Fibroblast of the aortic adventitia (primary cell): ENCODE data around the gene IFNAR1. TPM values are rescaled to one million over a fixed set of nuclear protein-coding genes. Genes with fewer than 3 reads are reported as not detected.
"Not testable (repeated sequence)": the region's sequence is repeated elsewhere in the genome, so short reads cannot be mapped to it uniquely, and the experiment has no call there.

ENCODE experiments used
- DNase-seq: peaks from one replicate; pipeline ENCODE4 v3.0.0-alpha.2; 2010; ENCODE audit warnings: low read depth
- H3K4me3 ChIP-seq: 2 replicates; pipeline ENCODE4 v1.5.1; 2011; ENCODE audit warnings: low read depth, mild to moderate bottlenecking, control low read depth, low read length, moderate library complexity
- CTCF ChIP-seq: IDR thresholded peaks from 2 replicates; pipeline ENCODE4 v1.5.1; 2011; ENCODE audit warnings: mild to moderate bottlenecking, low read length, control low read depth, inconsistent platforms; ENCODE audit not compliant: insufficient read depth
- total RNA-seq: library from RNA; depleted of rRNA; stranded (reverse); fragments of >200 nt; gene quantifications from 2 replicates; pipeline ENCODE4 v1.2.3, GENCODE V29; 2012; ENCODE audit warnings: low replicate concordance

IFNAR1 gene
- total RNA-seq, 1 donor = 39.3 TPM

- no peak overlapping the region for H3K4me3 ChIP-seq
- DNase-seq = no peak
- TF ChIP-seq CTCF = no peak
Measured at GRCh38 chr21:33374080-33374449, 49.3 kb downstream of the IFNAR1 start.

- peak; percentile 70 for TF ChIP-seq CTCF
- peak; percentile 85 for DNase-seq
- H3K4me3 ChIP-seq = no peak overlapping the region
Measured at GRCh38 chr21:33374450-33375096, 49.8 kb downstream of the IFNAR1 start.

GRCh38 chr21:33375101-33375644 is 50.4 kb downstream of the IFNAR1 start:
- H3K4me3 ChIP-seq = no peak overlapping the region
- no peak for TF ChIP-seq CTCF
- DNase-seq = no peak

- no peak for DNase-seq
Measured at GRCh38 chr21:33377221-33377920, 52.6 kb downstream of the IFNAR1 start.

GRCh38 chr21:33378081-33378480 is 53.3 kb downstream of the IFNAR1 start:
- H3K4me3 ChIP-seq = no peak overlapping the region
- no peak for DNase-seq
- TF ChIP-seq CTCF = no peak

More at GRCh38 chr21:33377221-33377920, 52.6 kb downstream of the IFNAR1 start:
- H3K4me3 ChIP-seq = no peak overlapping the region
- TF ChIP-seq CTCF = no peak

- peak; percentile 80 for DNase-seq
- H3K4me3 ChIP-seq = not testable (repeated sequence)
Measured at GRCh38 chr21:33379934-33380333, 55.2 kb downstream of the IFNAR1 start.

GRCh38 chr21:33380483-33380998 is 55.8 kb downstream of the IFNAR1 start:
- TF ChIP-seq CTCF = no peak
- peak; percentile 96 for DNase-seq
- H3K4me3 ChIP-seq = no peak overlapping the region

GRCh38 chr21:33381381-33381780 is 56.6 kb downstream of the IFNAR1 start:
- not testable (repeated sequence) for H3K4me3 ChIP-seq

More at GRCh38 chr21:33381381-33381780, 56.6 kb downstream of the IFNAR1 start:
- not testable (repeated sequence) for DNase-seq
